NCI-H1105 treated with DMSO at 0.1 percent for 48 hours (cell line): Measurements from ENCODE around the gene SPATA32.

Experiments
- DNase-seq: peaks from one replicate; lab custom pipeline; 2025; lab: John Stamatoyannopoulos, UW

SPATA32 gene

GRCh38 chr17:45228763-45229539 lies 32.9 kb downstream of the SPATA32 start:
- DNase-seq, result no peak

DNA sequence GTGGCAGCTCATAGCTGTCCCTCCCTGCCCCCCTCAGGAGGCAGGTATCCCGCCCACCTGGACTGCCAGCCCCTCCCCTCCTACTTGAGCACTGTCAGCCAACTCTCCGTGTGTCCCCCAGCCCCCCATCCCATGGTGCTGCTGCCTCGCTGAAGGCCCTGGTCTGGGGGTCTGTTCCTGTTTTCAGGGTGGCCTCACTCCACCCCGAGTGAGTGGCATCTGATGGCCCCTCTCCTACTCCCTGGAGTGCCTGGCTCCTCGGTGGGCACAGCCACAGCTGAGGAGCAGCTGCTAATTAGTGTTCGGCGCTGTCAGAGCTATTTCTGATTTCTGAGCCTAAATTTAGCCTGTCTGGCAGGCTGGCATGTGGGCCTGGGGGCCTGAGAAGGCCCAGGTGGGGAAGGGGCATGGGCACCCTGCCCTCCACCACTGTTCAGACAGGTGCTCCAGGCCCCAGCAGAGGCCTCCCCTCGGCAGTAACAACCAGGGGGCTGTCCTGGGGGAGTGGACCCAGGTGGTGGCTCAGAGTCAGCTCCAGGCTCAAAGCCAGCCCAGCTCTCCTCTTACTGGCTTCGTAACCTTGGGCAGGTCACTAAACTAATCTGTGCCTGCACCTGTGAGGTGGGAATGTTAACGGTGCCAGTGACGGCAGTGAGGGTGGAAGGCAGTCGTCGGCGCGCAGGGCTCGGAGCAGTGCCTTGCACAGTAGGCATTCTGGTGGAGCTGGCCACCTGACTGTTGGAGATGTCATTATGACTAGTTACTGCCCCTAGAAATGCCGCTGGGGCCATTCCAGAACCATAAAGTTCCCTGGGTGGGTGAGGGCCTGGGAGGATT lies 33.8 kb downstream of the SPATA32 start:
- DNase-seq, result no peak

DNA sequence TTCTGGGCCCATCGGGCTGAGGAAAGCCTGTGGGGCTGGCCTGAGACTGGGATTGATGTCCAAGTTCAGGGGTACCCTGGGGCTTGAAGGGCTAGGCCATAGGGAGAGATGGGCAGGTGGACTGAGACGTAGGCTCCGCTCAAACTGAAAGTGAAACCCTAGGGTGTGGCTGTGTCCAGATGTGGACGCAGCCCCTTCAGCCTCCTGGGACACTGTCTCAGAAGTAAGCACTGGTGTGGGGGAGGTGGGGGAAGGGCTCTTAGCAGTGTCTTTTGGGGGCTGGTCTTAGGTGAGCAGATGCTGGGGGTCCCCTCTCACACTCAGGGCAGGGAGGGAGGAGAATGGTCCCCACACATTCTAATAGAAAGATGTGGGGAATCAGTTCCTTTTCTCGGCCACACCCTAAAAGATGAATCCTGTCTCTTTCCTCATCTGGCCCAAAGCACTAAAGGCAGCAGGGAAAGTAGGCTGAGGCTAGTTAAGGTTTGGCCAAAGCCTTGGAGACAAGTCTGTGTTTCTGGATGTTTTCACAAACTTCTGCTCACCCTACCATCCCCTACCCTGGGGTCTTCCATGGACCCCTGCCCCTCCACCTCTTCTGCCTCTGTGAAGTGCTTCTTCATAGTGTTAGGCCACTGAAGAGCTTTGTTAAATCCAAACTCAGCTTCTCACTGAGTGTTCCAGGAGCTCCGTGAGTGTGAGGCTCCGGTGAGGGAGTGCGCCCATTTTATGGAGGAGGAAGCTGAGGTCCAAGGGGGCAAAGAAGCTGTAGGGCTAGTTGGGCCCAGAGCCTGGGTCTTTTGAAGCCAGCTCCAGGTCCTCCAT lies 34.6 kb downstream of the SPATA32 start:
- DNase-seq, result no peak

GRCh38 chr17:45226576-45226975 lies 35.3 kb downstream of the SPATA32 start:
- DNase-seq, result no peak

- no peak for DNase-seq
These were observed 35.8 kb downstream of the SPATA32 start for GRCh38 chr17:45225964-45226530.

DNA sequence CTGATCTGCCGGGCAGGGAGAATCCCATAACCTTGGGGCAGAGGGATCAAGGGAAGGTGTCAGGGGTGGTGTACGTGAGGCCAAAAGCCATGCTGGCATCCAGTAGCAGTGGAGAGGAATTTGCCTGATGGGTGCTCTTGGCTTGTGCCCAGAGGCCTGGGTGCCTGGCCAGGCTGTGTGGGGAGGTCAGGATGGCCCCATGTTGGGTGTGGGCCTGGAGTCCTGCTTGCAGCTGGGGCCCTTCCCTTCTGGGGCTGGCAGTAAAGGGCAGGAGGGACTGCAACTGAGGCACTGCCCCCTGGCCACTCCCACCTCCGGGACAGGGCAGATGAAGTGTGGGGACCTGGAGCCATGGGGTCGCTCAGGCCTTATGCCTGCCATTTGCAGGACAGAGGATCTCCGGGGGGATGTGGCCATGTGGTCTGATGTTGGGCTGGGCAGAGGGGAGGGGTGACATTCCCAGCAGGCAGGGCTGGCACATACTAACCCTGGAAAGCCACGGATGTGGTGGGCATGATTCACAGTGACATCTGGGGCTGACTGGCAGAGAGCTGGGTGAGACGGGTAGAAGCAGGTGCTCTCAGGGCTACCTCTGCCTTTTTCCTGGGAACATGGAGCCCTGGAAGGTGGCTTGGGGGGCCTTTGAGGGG lies 36.7 kb downstream of the SPATA32 start:
- no peak for DNase-seq

DNA sequence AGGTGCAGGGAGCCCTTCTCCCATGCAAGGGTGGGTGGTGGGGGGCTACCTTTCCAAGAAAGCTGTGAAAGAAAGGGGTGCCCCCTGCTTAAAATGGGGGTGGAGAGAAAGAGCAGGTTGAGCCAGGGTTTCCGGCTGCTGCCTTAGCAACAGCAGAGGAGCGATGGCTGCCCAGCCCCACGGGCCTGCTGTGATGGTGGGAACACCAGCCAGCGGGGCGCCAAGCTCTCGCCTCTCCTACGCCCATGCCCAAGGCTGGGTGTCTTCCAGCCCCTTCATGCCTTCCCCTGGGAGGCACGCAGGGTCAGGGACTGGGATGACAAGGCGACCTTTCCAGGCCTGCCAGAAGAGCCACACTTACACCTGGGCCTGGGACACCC lies 37.2 kb downstream of the SPATA32 start:
- DNase-seq, result no peak

DNA sequence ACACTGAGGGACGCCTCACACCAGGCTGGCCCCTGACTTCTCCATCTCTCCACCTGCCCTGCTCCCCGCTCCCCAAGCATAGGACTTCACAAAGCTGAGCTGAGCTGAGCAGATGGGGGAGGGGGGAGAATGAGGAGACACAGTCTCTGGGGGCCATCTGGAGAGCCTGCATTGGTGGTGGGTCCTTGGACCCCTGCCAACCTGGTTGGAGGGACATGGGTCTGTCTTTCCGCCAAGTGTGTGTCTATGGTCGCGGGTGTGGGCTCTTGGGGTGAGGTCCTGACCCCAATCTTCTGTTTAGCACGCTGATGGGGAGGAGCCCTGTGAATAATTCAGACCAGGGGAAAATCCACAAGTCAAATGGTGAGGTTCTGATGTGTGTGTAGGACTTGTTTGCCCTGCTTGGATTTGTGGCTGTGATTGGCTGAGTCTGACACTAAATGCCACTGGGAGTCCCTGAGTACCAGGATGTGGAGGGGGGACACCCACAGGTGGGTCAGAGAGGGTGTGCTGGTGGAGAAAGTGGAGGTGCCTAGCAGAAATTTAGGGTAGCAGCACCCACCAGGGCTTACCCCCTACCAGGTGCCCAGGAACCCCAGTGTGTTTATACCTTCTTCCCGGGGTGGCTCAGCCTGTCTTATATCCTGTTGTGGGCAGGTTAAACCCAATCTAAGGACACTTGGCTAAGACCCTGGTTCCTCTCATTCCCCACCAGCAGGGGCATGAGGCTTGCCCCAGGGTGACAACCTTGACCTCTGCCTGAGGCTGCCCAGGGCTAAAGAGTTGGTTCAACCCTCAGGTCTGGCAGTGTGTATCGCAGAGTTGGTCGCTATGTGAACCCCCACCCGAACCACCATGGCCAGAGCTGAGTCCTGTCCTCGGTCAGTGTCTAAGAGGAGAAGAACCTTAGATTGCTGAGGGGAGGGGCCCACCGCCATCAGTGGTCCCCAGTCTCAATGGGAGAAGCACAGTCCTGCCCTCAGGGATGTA lies 38.1 kb downstream of the SPATA32 start:
- no peak for DNase-seq

GRCh38 chr17:45222996-45223538 lies 38.8 kb downstream of the SPATA32 start:
- DNase-seq, result no peak

DNA sequence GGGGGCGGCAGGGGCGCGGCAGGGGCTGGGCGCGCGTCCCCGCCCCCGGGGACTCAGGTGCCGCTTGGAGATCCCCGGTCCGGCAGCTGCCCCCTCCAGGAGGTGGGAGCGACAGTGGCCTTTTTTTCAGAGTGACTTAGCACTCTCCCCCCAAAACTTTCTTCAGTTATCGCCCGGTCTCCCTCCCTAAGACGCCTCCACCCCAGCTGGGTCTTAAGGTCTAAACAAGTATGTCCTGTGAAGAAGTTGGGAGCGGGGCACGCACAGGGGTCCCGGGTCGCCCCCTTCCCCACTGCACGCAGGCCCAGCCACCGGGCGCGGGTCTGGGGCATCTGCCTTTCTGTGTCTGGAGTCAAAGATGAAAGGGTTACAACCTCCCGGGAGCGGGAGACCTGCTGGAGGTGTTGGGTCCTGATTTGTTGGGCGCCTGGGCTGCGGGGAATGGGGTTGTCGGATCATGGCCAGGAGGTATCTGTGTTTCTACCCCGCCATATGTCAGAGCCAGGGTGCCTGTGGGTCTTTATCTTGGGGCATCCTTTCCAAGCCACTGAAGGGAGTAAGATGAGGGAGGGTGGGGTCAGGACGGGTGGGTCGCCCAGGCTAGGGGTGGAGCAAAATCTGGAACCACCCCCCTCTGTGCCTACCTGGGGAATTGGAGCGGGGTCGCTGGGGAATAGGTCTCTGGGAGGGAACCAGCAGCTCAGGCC lies 39.5 kb downstream of the SPATA32 start:
- no peak for DNase-seq

DNA sequence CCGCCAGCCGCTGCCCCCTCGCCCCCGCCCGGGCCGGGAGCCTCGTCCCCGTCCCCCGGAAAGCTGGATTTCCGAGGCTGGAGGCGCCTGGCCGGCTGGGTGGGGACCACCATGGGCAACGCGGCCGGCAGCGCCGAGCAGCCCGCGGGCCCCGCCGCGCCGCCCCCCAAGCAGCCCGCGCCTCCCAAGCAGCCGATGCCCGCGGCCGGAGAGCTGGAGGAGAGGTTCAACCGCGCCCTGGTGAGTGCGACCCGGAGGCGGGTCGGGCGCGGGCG lies 39.9 kb downstream of the SPATA32 start:
- no peak for DNase-seq

DNA sequence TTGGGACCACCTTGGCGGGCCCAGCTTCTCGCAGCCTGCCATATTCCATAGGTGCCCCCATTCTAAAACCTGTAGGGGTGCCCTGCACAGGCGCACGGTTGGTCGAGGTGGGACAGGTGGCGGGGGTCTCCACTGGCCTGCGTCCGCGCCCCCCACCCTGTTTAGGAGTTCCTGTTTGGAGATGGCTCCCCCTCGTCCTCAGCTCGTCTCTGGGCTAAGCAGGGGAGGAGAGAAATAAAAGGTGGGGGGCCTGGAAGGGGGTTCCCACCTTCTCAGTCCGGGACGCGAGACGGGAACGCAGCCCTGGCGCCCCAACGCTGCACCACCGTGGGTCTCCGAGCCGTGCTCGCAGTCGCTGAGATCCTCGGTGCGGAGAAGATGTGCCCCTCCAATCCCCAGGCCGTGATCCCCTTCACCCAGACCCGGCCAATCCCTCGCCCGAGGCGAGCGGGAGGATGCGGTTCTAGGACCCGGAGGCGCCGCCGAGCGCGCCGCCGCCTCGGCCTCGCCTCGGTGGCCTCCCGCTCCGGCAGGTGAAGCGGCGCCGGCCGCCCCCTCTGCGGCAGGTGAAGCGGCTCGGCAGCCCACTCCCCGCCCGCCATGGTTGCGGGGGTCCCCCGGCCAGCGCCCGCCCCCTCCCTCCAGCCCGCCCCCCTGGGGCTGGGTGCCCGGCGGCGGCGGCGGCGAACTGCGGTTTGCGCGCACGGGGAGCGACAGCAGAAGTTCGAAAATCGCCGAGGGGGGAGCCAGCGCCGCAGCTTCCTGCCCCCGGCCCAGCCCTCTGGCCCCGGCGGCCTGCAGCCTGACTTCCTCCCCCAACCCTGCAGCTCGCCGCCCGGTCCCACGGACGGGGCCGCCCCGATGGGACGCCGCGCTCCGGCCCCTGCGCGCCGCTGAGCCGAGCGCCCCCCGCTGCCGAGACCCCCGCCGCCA lies 40.5 kb downstream of the SPATA32 start, which contains the start of gene FMNL1:
TSS of gene FMNL1 (plus strand) at position 805 of the 933 bp plus-strand sequence. CDS start 240 bp downstream, outside the sequence.
- peak; percentile 26 for DNase-seq

DNA sequence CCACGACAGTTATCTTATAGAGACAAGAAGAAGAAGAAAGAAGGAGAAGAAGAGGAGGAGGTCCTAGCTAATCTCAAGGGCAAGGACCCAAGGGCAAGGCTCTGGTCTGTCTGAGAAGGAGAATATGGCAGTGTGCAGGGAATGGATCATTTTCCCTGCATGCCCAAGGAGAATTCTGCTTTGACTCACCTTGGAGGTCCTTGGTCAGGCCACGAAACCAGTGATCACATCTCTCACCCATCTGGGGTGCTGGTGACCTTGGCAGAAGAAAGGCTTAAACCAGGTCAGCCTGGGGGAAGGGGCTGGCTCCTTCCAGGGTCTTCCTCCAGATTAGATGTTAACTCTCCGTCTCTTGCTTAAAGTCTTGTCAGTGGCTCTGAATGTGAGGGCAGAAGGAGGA lies 41.8 kb downstream of the SPATA32 start:
- DNase-seq, result no peak

GRCh38 chr17:45218895-45219661 lies 42.8 kb downstream of the SPATA32 start:
- DNase-seq, result peak; percentile 63
